Adrenal gland (tissue), 12 donors: ENCODE measurements around the gene BMP8A. TPM values are rescaled to one million over a fixed set of nuclear protein-coding genes. Genes with fewer than 3 reads are reported as not detected.
A peak's percentile ranks its signal among the peaks of the same experiment; 100 is the strongest.

Experiments
- DNase-seq, 7 donors: peaks; one replicate each; pipeline ENCODE4 v3.0.0-alpha.2; 2019 to 2020
- H3K27ac ChIP-seq, 5 donors: fragments of 200-600 bp; sonication (generic) in 4 of 5; 1 replicate in 3 of 5; 2 replicates in 2 of 5; pipeline versions ENCODE4 v1.5.1 to v1.8.0; 2016 to 2020; ENCODE audit warnings: mild to moderate bottlenecking in 1 of 5
- H3K27me3 ChIP-seq: fragments of 200-600 bp; 2 replicates; pipeline ENCODE4 v1.8.0; 2021
- H3K36me3 ChIP-seq, 2 donors: fragments of 200-600 bp; replicated peaks in 1 of 2; 1 replicate in 1 of 2; 2 replicates in 1 of 2; pipeline versions ENCODE4 v1.5.1 to v1.8.0; 2018 to 2022
- H3K4me1 ChIP-seq, 2 donors: fragments of 200-600 bp; replicated peaks in 1 of 2; 1 replicate in 1 of 2; 2 replicates in 1 of 2; pipeline versions ENCODE4 v1.5.1 to v1.8.0; 2018 to 2021
- H3K4me3 ChIP-seq, 4 donors: fragments of 200-600 bp; sonication (generic) in 3 of 4; one replicate each; pipeline ENCODE4 v1.5.1; 2016 to 2018
- H3K9me3 ChIP-seq, 3 donors: fragments of 200-600 bp; sonication (generic) in 1 of 3; replicated peaks in 1 of 3; 1 replicate in 2 of 3; 2 replicates in 1 of 3; pipeline versions ENCODE4 v1.5.1 to v1.8.0; 2016 to 2021
- POLR2A ChIP-seq, 2 donors: fragments of 450-650 bp; IDR thresholded peaks; one replicate each; pipeline ENCODE4 v1.6.1; 2017; ENCODE audit warnings: antibody characterized with exemption in 2 of 2, mild to moderate bottlenecking in 2 of 2, moderate library complexity in 1 of 2
- WGBS, 4 donors: extraction: QIAGEN DNeasy Blood & Tissue Kit in 2 of 4; methylation state at CpG; one replicate each; pipeline versions ENCODE4 v1.1.5 to v1.1.7; 2013 to 2017; 5-methylcytosine and 5-hydroxymethylcytosine counted together
- intact Hi-C, 2 donors: fragments of 100-400 bp; cut with DNase I; formaldehyde crosslinking; loops; one replicate each; pipeline versions ENCODE4 v1.14.1 to v1.15.0; 2022 to 2023
- polyA plus RNA-seq, 3 donors: library from polyadenylated mRNA; stranded (reverse); fragments of 200-250 nt in 2 of 3; fragments of 350-450 nt in 1 of 3; fragmentation: Illumina TruSeq in 1 of 3; extraction: RNeasy Lipid Tissue Mini Kit (QIAGEN cat#74804) in 1 of 3; gene quantifications; one replicate each; pipeline ENCODE4 v1.2.3, GENCODE V29; 2013 to 2014
- total RNA-seq, 9 donors: library from RNA; depleted of rRNA in 4 of 9; stranded (reverse); fragments of >200 nt in 4 of 9; fragments of 120-200 nt in 1 of 9; fragmentation: NEBNext Ultra II Directional in 1 of 9; extraction: Animal tissue kit (Norgen Biotek cat#: 25700) in 1 of 9; gene quantifications; one replicate each; pipeline versions ENCODE4 v1.1.0 to v1.2.4, GENCODE V29; 2013 to 2023
- TF ChIP-seq, protein P1 (sequence below), 6 experiments: fragments of 450-650 bp in 4 of 6; fragments of 200-600 bp in 2 of 6; sonication (generic) in 1 of 6; IDR thresholded peaks; 1 replicate in 5 of 6; 2 replicates in 1 of 6; pipeline versions ENCODE4 v1.5.1 to v1.8.0; 2016 to 2021; ENCODE audit warnings: antibody characterized with exemption in 6 of 6, mild to moderate bottlenecking in 2 of 6, moderate library complexity in 1 of 6
- donor health status: healthy with polysubstance abuse.
- donor health status: Bipolar disorder and iron deficiency.
- donor health status: DM: yes; HTN: yes; CAD: no.
- donor health status: DM: no; HTN: no; CAD: no.
- donor health status: DM: no; HTN: no; CAD: no.
- donor health status: DM: yes; HTN: yes; CAD: no.

BMP8A gene
- total and polyA plus RNA-seq, 12 donors = 0.09 to 1.7 (median 0.55) TPM; not detected in 1

DNA sequence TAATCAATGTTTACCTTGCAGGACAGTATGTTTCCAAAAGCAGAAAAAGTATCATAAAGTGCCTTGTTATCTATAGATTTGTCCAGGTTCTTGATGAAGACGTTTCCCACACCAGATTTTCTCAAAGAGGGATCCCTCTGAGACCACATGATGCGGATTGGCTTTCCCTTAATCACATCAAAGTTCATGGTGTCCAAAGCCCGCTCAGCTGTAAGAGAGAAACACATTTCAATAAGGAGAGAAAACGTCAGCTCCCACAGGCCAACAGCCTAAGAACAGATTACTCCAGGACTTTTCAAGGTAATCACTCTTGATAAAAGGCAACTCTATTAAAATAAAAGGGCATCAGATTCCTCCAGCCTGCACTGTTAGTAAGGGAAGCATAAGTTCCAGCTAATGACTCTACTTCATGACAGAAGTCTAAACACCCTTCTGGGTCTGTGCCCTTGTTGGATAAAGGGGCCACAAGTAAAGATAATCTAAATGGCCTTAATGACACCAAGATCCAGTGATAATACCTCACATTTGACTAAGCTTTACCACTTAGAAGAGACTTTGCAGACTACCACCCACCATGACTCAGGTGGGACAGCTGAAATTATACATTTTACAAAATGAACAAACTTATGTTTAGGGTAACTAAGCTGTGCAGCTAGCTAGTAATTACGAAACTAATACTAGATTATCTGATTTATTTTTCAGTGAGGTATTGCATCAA, 81.1 kb downstream of the BMP8A start:
- intact Hi-C loops = no loop called here
- H3K9me3 ChIP-seq = no peaks in the 10 kb centered on the region
- peak in 1 of 2 donors; percentile 8 for TF ChIP-seq POLR2A (IDR thresholded peaks at IDR 0.05)
- TF ChIP-seq, protein P1, sequence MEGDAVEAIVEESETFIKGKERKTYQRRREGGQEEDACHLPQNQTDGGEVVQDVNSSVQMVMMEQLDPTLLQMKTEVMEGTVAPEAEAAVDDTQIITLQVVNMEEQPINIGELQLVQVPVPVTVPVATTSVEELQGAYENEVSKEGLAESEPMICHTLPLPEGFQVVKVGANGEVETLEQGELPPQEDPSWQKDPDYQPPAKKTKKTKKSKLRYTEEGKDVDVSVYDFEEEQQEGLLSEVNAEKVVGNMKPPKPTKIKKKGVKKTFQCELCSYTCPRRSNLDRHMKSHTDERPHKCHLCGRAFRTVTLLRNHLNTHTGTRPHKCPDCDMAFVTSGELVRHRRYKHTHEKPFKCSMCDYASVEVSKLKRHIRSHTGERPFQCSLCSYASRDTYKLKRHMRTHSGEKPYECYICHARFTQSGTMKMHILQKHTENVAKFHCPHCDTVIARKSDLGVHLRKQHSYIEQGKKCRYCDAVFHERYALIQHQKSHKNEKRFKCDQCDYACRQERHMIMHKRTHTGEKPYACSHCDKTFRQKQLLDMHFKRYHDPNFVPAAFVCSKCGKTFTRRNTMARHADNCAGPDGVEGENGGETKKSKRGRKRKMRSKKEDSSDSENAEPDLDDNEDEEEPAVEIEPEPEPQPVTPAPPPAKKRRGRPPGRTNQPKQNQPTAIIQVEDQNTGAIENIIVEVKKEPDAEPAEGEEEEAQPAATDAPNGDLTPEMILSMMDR (IDR thresholded peaks at IDR 0.05) = no peak
- no peaks in the 10 kb centered on the region for H3K27me3 ChIP-seq
- 36 to 46% (median 42%) methylated on average over 5 of the region's 5 CpGs for WGBS, 4 donors
- peaks cover 34 to 53% of the 10 kb centered on the region in 2 donors for H3K4me1 ChIP-seq
- H3K4me3 ChIP-seq = no peak overlapping the region
- DNase-seq = peak in 1 of 7 donors; percentile 47
- peak overlapping the region in 3 of 5 donors; percentile 20 to 91 (median 43) for H3K27ac ChIP-seq
- peaks cover 4 to 49% of the 10 kb centered on the region in 2 donors for H3K36me3 ChIP-seq

- intact Hi-C loops = no loop called here
- Histone ChIP-seq H3K36me3 (peaks cover 4 to 43% of the 10 kb centered on the region in 2 donors), H3K9me3 (no peaks in the 10 kb centered on the region)
These were observed 81.6 kb downstream of the BMP8A start for GRCh38 chr1:39573097-39573465.

GRCh38 chr1:39573736-39574624, 82.5 kb downstream of the BMP8A start:
- TF ChIP-seq, protein P1 (IDR thresholded peaks at IDR 0.05) = no peak
- peak; percentile 11 to 69 for TF ChIP-seq POLR2A (IDR thresholded peaks at IDR 0.05)
- intact Hi-C loops = no loop called here
- peaks cover 4 to 34% of the 10 kb centered on the region in 2 donors for H3K36me3 ChIP-seq
- peak in 6 of 7 donors; percentile 42 to 74 (median 60) for DNase-seq
- H3K4me3 ChIP-seq = peak overlapping the region in 2 of 4 donors; percentile 85 to 88
- H3K27ac ChIP-seq = peak overlapping the region in 4 of 5 donors; percentile 79 to 97 (median 93)
- H3K27me3 ChIP-seq = no peaks in the 10 kb centered on the region
- H3K9me3 ChIP-seq = no peaks in the 10 kb centered on the region
- WGBS, 4 donors = 35 to 47% (median 45%) methylated on average over 12 of the region's 12 CpGs
- peaks cover 34 to 52% of the 10 kb centered on the region in 2 donors for H3K4me1 ChIP-seq

More at GRCh38 chr1:39573097-39573465, 81.6 kb downstream of the BMP8A start:
- DNase-seq = no peak
- Histone ChIP-seq H3K27ac (peak overlapping the region in 3 of 5 donors; percentile 91 to 97 (median 95)), H3K4me3 (peak overlapping the region in 1 of 4 donors; percentile 88), H3K27me3 (no peaks in the 10 kb centered on the region), H3K4me1 (peaks cover 34 to 52% of the 10 kb centered on the region in 2 donors)
- WGBS, 4 donors = 90 to 100% (median 94%) methylated on average over 1 of the region's 1 CpG
- TF ChIP-seq, protein P1 (IDR thresholded peaks at IDR 0.05) = no peak
- no peak for TF ChIP-seq POLR2A (IDR thresholded peaks at IDR 0.05)

DNA sequence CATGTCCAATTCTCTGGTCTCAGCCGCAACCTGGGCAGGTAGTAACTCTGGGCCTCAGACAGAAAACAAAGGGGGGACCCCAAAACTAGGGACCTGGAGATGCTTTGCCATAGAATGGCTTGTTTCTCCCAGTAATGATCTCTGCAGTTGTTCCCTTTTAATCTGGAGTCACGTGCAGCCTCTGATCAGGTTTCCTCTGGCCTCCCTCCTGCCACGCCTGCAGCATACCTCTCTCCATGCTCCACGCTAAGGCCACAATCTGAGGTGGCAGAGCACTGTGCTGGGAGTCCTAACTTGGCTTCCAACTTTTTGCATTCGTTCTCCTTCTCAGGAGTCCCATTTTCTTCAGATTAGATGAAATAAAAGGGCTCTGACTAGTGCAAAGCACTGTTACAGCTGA, 83.2 kb downstream of the BMP8A start:
- intact Hi-C loops = no loop called here
- H3K27ac ChIP-seq = peak overlapping the region in 4 of 5 donors; percentile 79 to 97 (median 93)

More for the DNA sequence above, 83.2 kb downstream of the BMP8A start:
- no peak for TF ChIP-seq POLR2A (IDR thresholded peaks at IDR 0.05)
- TF ChIP-seq, protein P1 (IDR thresholded peaks at IDR 0.05) = no peak
- Histone ChIP-seq H3K4me3 (peak overlapping the region in 2 of 4 donors; percentile 85 to 88), H3K36me3 (peaks cover 0 to 28% of the 10 kb centered on the region in 2 donors), H3K27me3 (no peaks in the 10 kb centered on the region), H3K4me1 (peaks cover 34 to 52% of the 10 kb centered on the region in 2 donors), H3K9me3 (no peaks in the 10 kb centered on the region)
- peak in 5 of 7 donors; percentile 28 to 52 (median 30) for DNase-seq
- 17 to 23% (median 21%) methylated on average over 4 to 5 of the region's 5 CpGs for WGBS, 4 donors
